ENCODE data around the gene NSUN7. TPM values are rescaled to one million over a fixed set of nuclear protein-coding genes. Genes with fewer than 3 reads are reported as not detected.
"Not testable (repeated sequence)": the region's sequence is repeated elsewhere in the genome, so short reads cannot be mapped to it uniquely, and the experiment has no call there.

NSUN7 gene
- total RNA-seq, 6 experiments from 2014 or later, result not detected

GRCh38 chr4:40804598-40804997 is 54.8 kb downstream of the NSUN7 start:
- Mint-ChIP-seq H3K4me3 (no peak overlapping the region), H3K4me1 (ENCODE audit: low read depth) (no peaks in the 10 kb centered on the region), H3K27me3 (ENCODE audit: insufficient read depth) (peaks cover 2% of the 10 kb centered on the region; the same call in 1 of the 2 replicates), H3K36me3 (ENCODE audit: low read depth) (peaks cover 4% of the 10 kb centered on the region; the same call in 1 of the 2 replicates), H3K27ac (no peak overlapping the region), H3K9me3 (no peaks in the 10 kb centered on the region)
- no peak for DNase-seq
- TF ChIP-seq CTCF (IDR thresholded peaks at IDR 0.05), result no peak

- no peak for TF ChIP-seq CTCF (IDR thresholded peaks at IDR 0.05)
- Mint-ChIP-seq H3K4me3 (no peak overlapping the region), H3K27ac (no peak overlapping the region), H3K4me1 (ENCODE audit: low read depth) (0 out of 2 replicates have a peak, but pooled peaks cover 8% of the 10 kb centered on the region), H3K9me3 (no peaks in the 10 kb centered on the region), H3K27me3 (ENCODE audit: insufficient read depth) (peaks cover 2% of the 10 kb centered on the region; the same call in 1 of the 2 replicates), H3K36me3 (ENCODE audit: low read depth) (peaks cover 13% of the 10 kb centered on the region)
- DNase-seq, result no peak
These were observed 59.2 kb downstream of the NSUN7 start for GRCh38 chr4:40808926-40809457.

GRCh38 chr4:40811956-40812355 is 62.2 kb downstream of the NSUN7 start:
- Mint-ChIP-seq H3K4me1 (ENCODE audit: low read depth) (peaks cover 15% of the 10 kb centered on the region; the same call in 1 of the 2 replicates), H3K4me3 (no peak overlapping the region), H3K36me3 (ENCODE audit: low read depth) (peaks cover 28% of the 10 kb centered on the region), H3K27ac (no peak overlapping the region), H3K27me3 (ENCODE audit: insufficient read depth) (peaks cover under 1% of the 10 kb centered on the region; the same call in 1 of the 2 replicates), H3K9me3 (no peaks in the 10 kb centered on the region)
- no peak for DNase-seq
- no peak for TF ChIP-seq CTCF (IDR thresholded peaks at IDR 0.05)

GRCh38 chr4:40812386-40812785 is 62.6 kb downstream of the NSUN7 start:
- Mint-ChIP-seq H3K9me3 (no peaks in the 10 kb centered on the region), H3K36me3 (ENCODE audit: low read depth) (peaks cover 28% of the 10 kb centered on the region), H3K27me3 (ENCODE audit: insufficient read depth) (no peaks in the 10 kb centered on the region; the same call in 1 of the 2 replicates), H3K4me1 (ENCODE audit: low read depth) (peaks cover 15% of the 10 kb centered on the region; the same call in 1 of the 2 replicates), H3K27ac (0 out of 2 replicates have a peak overlapping the region, but pooled peaks have one; percentile 11), H3K4me3 (no peak overlapping the region)
- no peak for DNase-seq
- no peak for TF ChIP-seq CTCF (IDR thresholded peaks at IDR 0.05)

- no peak for TF ChIP-seq CTCF (IDR thresholded peaks at IDR 0.05)
- no peaks in the 10 kb centered on the region for H3K9me3 Mint-ChIP-seq
- DNase-seq, result no peak
- peaks cover 15% of the 10 kb centered on the region; the same call in 1 of the 2 replicates for H3K4me1 Mint-ChIP-seq (ENCODE audit: low read depth)
- H3K4me3 Mint-ChIP-seq, result no peak overlapping the region
- 0 out of 2 replicates have a peak overlapping the region, but pooled peaks have one; percentile 11 for H3K27ac Mint-ChIP-seq
- H3K36me3 Mint-ChIP-seq (ENCODE audit: low read depth), result peaks cover 28% of the 10 kb centered on the region
- no peaks in the 10 kb centered on the region for H3K27me3 Mint-ChIP-seq (ENCODE audit: insufficient read depth)
These were observed 63.1 kb downstream of the NSUN7 start for GRCh38 chr4:40812856-40813255.

GRCh38 chr4:40817157-40817556 is 67.4 kb downstream of the NSUN7 start:
- not testable (repeated sequence) for H3K27me3 Mint-ChIP-seq (ENCODE audit: insufficient read depth); DNase-seq; H3K27ac Mint-ChIP-seq; H3K4me3 Mint-ChIP-seq; H3K9me3 Mint-ChIP-seq
- Mint-ChIP-seq H3K4me1 (ENCODE audit: low read depth) (peaks cover 14% of the 10 kb centered on the region; the same call in 1 of the 2 replicates), H3K36me3 (ENCODE audit: low read depth) (peaks cover 29% of the 10 kb centered on the region)
